SK-N-MC (cell line): ENCODE results near the gene ZNF618.

Experiments used
- EZH2 ChIP-seq: fragments of 200-600 bp; sonication (generic); IDR thresholded peaks from one replicate; pipeline ENCODE4 v1.6.1; 2017; ENCODE audit warnings: antibody characterized with exemption
- FOXP2 ChIP-seq: optimal IDR thresholded peaks from 2 replicates; pipeline ENCODE3; 2011; ENCODE audit warnings: mild to moderate bottlenecking, moderate library complexity; ENCODE audit not compliant: insufficient read depth; ENCODE audit errors: extremely low read length, control extremely low read depth
- POLR2AphosphoS5 ChIP-seq: IDR thresholded peaks from 2 replicates; pipeline ENCODE4 v1.6.1; 2012; ENCODE audit warnings: mild to moderate bottlenecking, low read depth, low read length, borderline replicate concordance

- TF ChIP-seq POLR2AphosphoS5: no peak
- TF ChIP-seq EZH2: no peak
- TF ChIP-seq FOXP2: no peak
Measured at GRCh38 chr9:114099669-114100270, 223.7 kb downstream of the ZNF618 start.
